ENCODE data around the gene MGP. TPM values are rescaled to one million over a fixed set of nuclear protein-coding genes. Genes with fewer than 3 reads are reported as not detected.

Gene MGP
- total and polyA plus RNA-seq, 2 of the 8 experiments (the other 6 are each of a cell fraction or from before 2014, with no cell fraction given): not detected

DNA sequence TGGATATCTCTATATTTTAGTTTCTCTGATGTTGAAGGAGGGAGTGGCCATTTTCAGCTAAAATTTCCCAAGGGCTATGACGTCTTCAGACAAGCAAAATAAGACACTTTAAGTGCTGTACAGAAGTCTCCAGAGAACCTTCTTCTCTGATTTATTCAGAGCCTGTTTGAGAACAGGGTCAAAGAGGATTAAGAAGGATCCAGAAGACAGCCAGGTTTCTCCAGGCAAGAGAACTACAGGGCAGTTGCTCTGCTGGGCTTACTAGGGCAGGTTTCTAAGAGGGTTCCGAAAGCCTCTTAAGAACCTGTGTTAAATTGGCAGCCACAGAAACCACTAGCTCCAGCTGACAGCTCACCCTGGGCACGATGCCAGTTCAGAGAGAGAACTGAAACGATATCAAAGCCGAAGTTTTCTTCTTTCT, 1.2 kb downstream of the MGP start:
- Histone ChIP-seq H2BK5ac (ENCODE audit: low read depth, low read length) (no peak overlapping the region), H2BK20ac (ENCODE audit: low read length) (no peak overlapping the region), H4K20me1 (replicated peaks in 1 of 2; ENCODE audit: control insufficient read depth in 1 of 2, insufficient read depth in 2 of 2, low read length in 2 of 2) (no peaks in the 10 kb centered on the region), H3K27ac (ENCODE audit: low read depth, low read length) (no peak overlapping the region), H4K8ac (ENCODE audit: extremely low read depth, insufficient read depth, low read length) (no peak overlapping the region), H3K79me2 (ENCODE audit: control insufficient read depth in 1 of 2, insufficient read depth in 2 of 2, low read length in 2 of 2) (no peaks in the 10 kb centered on the region), H3K4ac (replicated peaks; ENCODE audit: insufficient read length, low read depth, low read length) (no peak overlapping the region), H2BK12ac (ENCODE audit: low read depth, low read length) (no peak overlapping the region), H3K9me3 (ENCODE audit: insufficient read depth in 2 of 2, low read depth in 1 of 2, low read length in 1 of 2) (no peaks in the 10 kb centered on the region), H2BK15ac (ENCODE audit: low read length) (no peak overlapping the region), H3K27me3 (replicated peaks in 1 of 4; ENCODE audit: control insufficient read depth in 3 of 4, extremely low read depth in 1 of 4, insufficient read depth in 3 of 4, low read length in 3 of 4) (no peaks in the 10 kb centered on the region), H2AK5ac (ENCODE audit: low read depth, low read length) (no peak overlapping the region), H3K4me1 (replicated peaks in 1 of 4; ENCODE audit: control insufficient read depth in 3 of 4, insufficient read depth in 4 of 4, low read length in 3 of 4) (no peaks in the 10 kb centered on the region), H3K9ac (replicated peaks in 1 of 4; ENCODE audit: extremely low read depth in 1 of 4, low read depth in 3 of 4, low read length in 3 of 4) (no peak overlapping the region), H3K36me3 (ENCODE audit: control insufficient read depth in 2 of 4, insufficient read depth in 4 of 4, low read length in 3 of 4) (no peaks in the 10 kb centered on the region), H3K18ac (ENCODE audit: extremely low read depth, low read length) (no peak overlapping the region), H2AFZ (ENCODE audit: low read length) (no peak overlapping the region), H2BK120ac (replicated peaks; ENCODE audit: low read depth, low read length) (no peak overlapping the region), H3K4me2 (ENCODE audit: insufficient read depth in 1 of 2, low read depth in 2 of 2, low read length in 2 of 2) (no peak overlapping the region), H4K5ac (ENCODE audit: insufficient read length, low read depth, low read length) (no peak overlapping the region), H3K4me3 (ENCODE audit: extremely low read depth in 1 of 4, insufficient read depth in 2 of 4, low read depth in 3 of 4, low read length in 4 of 4) (no peak overlapping the region), H3K79me1 (ENCODE audit: low read depth, low read length) (no peaks in the 10 kb centered on the region), H4K91ac (replicated peaks; ENCODE audit: insufficient read length, low read length) (no peak overlapping the region), H3K14ac (ENCODE audit: insufficient read length) (no peak overlapping the region), H3K23me2 (ENCODE audit: low read depth, low read length) (no peaks in the 10 kb centered on the region), H3K56ac (replicated peaks; ENCODE audit: insufficient read length, low read depth, low read length) (no peak overlapping the region), H3K23ac (ENCODE audit: insufficient read length) (no peak overlapping the region)
- 88% methylated on average over 5 of the region's 5 CpGs; no CpG with 5 or more reads in 1 of the 2 experiments for WGBS, 2 experiments (ENCODE audit: extremely low coverage in 1 of 2, insufficient coverage in 1 of 2, insufficient read length in 1 of 2, insufficient replicate concordance in 2 of 2, low coverage in 1 of 2, low lambda C conversion rate in 2 of 2, missing lambda C conversion rate in 1 of 2)
- FAIRE-seq (no peak), DNase-seq (ENCODE audit: low read depth in 1 of 2, low spot score in 2 of 2) (no peak)
- ChIA-PET POLR2A (ENCODE audit: partially characterized antibody) (no interaction called here), CTCF (ENCODE audit: partially characterized antibody) (interaction anchor here (0.8 kb wide), 1 partner anchor 11 kb away, joined by 3 read pairs; no protein-coding TSS in a partner anchor)
- TF ChIP-seq, protein P1, sequence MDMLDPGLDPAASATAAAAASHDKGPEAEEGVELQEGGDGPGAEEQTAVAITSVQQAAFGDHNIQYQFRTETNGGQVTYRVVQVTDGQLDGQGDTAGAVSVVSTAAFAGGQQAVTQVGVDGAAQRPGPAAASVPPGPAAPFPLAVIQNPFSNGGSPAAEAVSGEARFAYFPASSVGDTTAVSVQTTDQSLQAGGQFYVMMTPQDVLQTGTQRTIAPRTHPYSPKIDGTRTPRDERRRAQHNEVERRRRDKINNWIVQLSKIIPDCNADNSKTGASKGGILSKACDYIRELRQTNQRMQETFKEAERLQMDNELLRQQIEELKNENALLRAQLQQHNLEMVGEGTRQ (IDR thresholded peaks at IDR 0.05; ENCODE audit: low read length): no peak
- TF ChIP-seq CEBPB (IDR thresholded peaks at IDR 0.05; ENCODE audit: low read depth, low read length) (no peak), RNF2 (IDR thresholded peaks at IDR 0.05; ENCODE audit: borderline replicate concordance, low read depth, low read length, missing control alignments, poor library complexity, severe bottlenecking) (no peak), SP2 (IDR thresholded peaks at IDR 0.05; ENCODE audit: low read length) (no peak), BCL11A (IDR thresholded peaks at IDR 0.05; ENCODE audit: low read depth in 2 of 2, low read length in 2 of 2) (no peak), SIRT6 (IDR thresholded peaks at IDR 0.05; ENCODE audit: low read length) (no peak)

All from H1 (cell line).